CD4-positive, alpha-beta T cell (primary cell): Measurements from ENCODE around the gene LBP. TPM values are rescaled to one million over a fixed set of nuclear protein-coding genes. Genes with fewer than 3 reads are reported as not detected.

Experiments
- ATAC-seq: fragments of 200-7000 bp; cut with Tn5 transposase; one replicate; pipeline ENCODE4 v1.10.0; 2022; ENCODE audit warnings: mild to moderate bottlenecking; ENCODE audit not compliant: poor library complexity
- CTCF ChIA-PET: fragments of 350-600 bp; sonication (Branson Sonifier 250); formaldehyde crosslinking; loops from one replicate; lab custom pipeline; 2021; ENCODE audit warnings: antibody characterized with exemption, inconsistent platforms; lab: Charles Lee
- POLR2A ChIA-PET: fragments of 350-600 bp; sonication (Branson Sonifier 250); formaldehyde crosslinking; loops from one replicate; lab custom pipeline; 2021; ENCODE audit warnings: antibody characterized with exemption, inconsistent platforms; lab: Charles Lee
- DNase-seq, 14 experiments: peaks; one replicate each; pipeline ENCODE4 v3.0.0-alpha.2; 2013 to 2020; ENCODE audit warnings: mixed read lengths in 2 of 14
- H3K27ac ChIP-seq, 2 donors: one replicate each; pipeline versions ENCODE4 v1.5.1 to v1.7.0; 2013; ENCODE audit warnings: low read length in 2 of 2, low read depth in 1 of 2, mild to moderate bottlenecking in 1 of 2
- H3K27me3 ChIP-seq, 2 experiments: 1 replicate in 1 of 2; 2 replicates in 1 of 2; pipeline versions ENCODE4 v1.6.1 to v1.7.0; 2013; ENCODE audit warnings: low read length in 2 of 2, control low read depth in 1 of 2, mild to moderate bottlenecking in 1 of 2, moderate library complexity in 1 of 2; ENCODE audit not compliant: insufficient read depth in 2 of 2, control insufficient read depth in 1 of 2
- H3K36me3 ChIP-seq: one replicate; pipeline ENCODE4 v1.6.1; 2013; ENCODE audit warnings: low read length, control low read depth; ENCODE audit not compliant: insufficient read depth
- H3K4me1 ChIP-seq: one replicate; pipeline ENCODE4 v1.6.1; 2013; ENCODE audit warnings: low read length, control low read depth; ENCODE audit not compliant: insufficient read depth
- H3K4me3 ChIP-seq: one replicate; pipeline ENCODE4 v1.5.1; 2013; ENCODE audit warnings: mild to moderate bottlenecking, low read length, moderate library complexity
- H3K9me3 ChIP-seq, 2 experiments: 1 replicate in 1 of 2; 2 replicates in 1 of 2; pipeline versions ENCODE4 v1.6.1 to v1.7.0; 2013; ENCODE audit warnings: low read length in 2 of 2, mild to moderate bottlenecking in 2 of 2, control low read depth in 1 of 2, moderate library complexity in 1 of 2; ENCODE audit not compliant: control insufficient read depth in 1 of 2, insufficient read depth in 1 of 2
- H3K27ac Mint-ChIP-seq: one replicate; pipeline ENCODE4 v1.8.0; 2020; ENCODE audit warnings: mixed read lengths
- H3K27me3 Mint-ChIP-seq: one replicate; pipeline ENCODE4 v1.8.0; 2021; ENCODE audit warnings: mixed read lengths
- H3K36me3 Mint-ChIP-seq: one replicate; pipeline ENCODE4 v1.8.0; 2021; ENCODE audit warnings: low read depth, mixed read lengths
- H3K4me1 Mint-ChIP-seq: one replicate; pipeline ENCODE4 v1.8.0; 2021; ENCODE audit warnings: low read depth, mixed read lengths
- H3K4me3 Mint-ChIP-seq: one replicate; pipeline ENCODE4 v1.8.0; 2020; ENCODE audit warnings: mild to moderate bottlenecking, mixed read lengths
- H3K9me3 Mint-ChIP-seq: one replicate; pipeline ENCODE4 v1.8.0; 2020; ENCODE audit warnings: mixed read lengths
- intact Hi-C, 2 experiments: fragments of 100-400 bp; cut with DNase I in 1 of 2; cut with micrococcal nuclease in 1 of 2; formaldehyde crosslinking; loops; one replicate each; pipeline versions ENCODE4 v1.15.1 to v1.9.0; 2023 to 2025; cut with DNase I, micrococcal nuclease
- total RNA-seq, 174 experiments: library from RNA in 2 of 174; stranded (reverse) in 2 of 174; gene quantifications; one replicate each; pipeline ENCODE4 v1.2.3 and lab custom pipeline; 2021 to 2026
- TF ChIP-seq, protein P1 (sequence below): fragments of 200-600 bp; IDR thresholded peaks from one replicate; pipeline ENCODE4 v1.8.0; 2022; ENCODE audit warnings: antibody characterized with exemption, mild to moderate bottlenecking

Gene LBP
- total RNA-seq, 2 experiments from 2014 or later = not detected

- ChIA-PET POLR2A (interaction anchor here (1.9 kb wide), 1 partner anchor 9 kb away, joined by 4 read pairs; the partner anchor contains the start of gene SNHG17), CTCF (interaction anchor here (0.7 to 2.6 kb wide), 3 partner anchors 9 to 393 kb away, joined by 3 to 6 read pairs (median 5); partner anchors contain the start of genes RPRD1B, SNHG17 and TTI1)
- DNase-seq (no peak), ATAC-seq (no peak)
- Mint-ChIP-seq H3K27me3 (no peaks in the 10 kb centered on the region), H3K9me3 (no peaks in the 10 kb centered on the region), H3K4me3 (no peak overlapping the region), H3K36me3 (peaks cover 97% of the 10 kb centered on the region), H3K4me1 (peaks cover 41% of the 10 kb centered on the region), H3K27ac (no peak overlapping the region)
- H3K9me3 ChIP-seq = no peaks in the 10 kb centered on the region
- H3K36me3 ChIP-seq = peaks cover 90% of the 10 kb centered on the region
- H3K27ac ChIP-seq = no peak overlapping the region
- no peaks in the 10 kb centered on the region for H3K27me3 ChIP-seq
- intact Hi-C loops = no loop called here
- TF ChIP-seq, protein P1, sequence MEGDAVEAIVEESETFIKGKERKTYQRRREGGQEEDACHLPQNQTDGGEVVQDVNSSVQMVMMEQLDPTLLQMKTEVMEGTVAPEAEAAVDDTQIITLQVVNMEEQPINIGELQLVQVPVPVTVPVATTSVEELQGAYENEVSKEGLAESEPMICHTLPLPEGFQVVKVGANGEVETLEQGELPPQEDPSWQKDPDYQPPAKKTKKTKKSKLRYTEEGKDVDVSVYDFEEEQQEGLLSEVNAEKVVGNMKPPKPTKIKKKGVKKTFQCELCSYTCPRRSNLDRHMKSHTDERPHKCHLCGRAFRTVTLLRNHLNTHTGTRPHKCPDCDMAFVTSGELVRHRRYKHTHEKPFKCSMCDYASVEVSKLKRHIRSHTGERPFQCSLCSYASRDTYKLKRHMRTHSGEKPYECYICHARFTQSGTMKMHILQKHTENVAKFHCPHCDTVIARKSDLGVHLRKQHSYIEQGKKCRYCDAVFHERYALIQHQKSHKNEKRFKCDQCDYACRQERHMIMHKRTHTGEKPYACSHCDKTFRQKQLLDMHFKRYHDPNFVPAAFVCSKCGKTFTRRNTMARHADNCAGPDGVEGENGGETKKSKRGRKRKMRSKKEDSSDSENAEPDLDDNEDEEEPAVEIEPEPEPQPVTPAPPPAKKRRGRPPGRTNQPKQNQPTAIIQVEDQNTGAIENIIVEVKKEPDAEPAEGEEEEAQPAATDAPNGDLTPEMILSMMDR = no peak
- peaks cover 6% of the 10 kb centered on the region for H3K4me1 ChIP-seq
- H3K4me3 ChIP-seq = no peak overlapping the region
Measured at GRCh38 chr20:38426006-38426897, 80.0 kb downstream of the LBP start.

Other genes with a start within 250 kb of the LBP start
- under 1 TPM; 0.06 to 0.27 TPM for gene TGM2, start 181.2 kb upstream of the LBP start, total RNA-seq
- gene KIAA1755, start 85.7 kb upstream of the LBP start, total RNA-seq = not detected
- under 1 TPM in 1 of 2 experiments, not detected in 1; 0.14 TPM for gene BPI, start 42.3 kb upstream of the LBP start, total RNA-seq
- 10 to 100 TPM; 94.1 to 99.3 TPM for gene SNHG17, start 88.8 kb downstream of the LBP start, total RNA-seq
- 10 to 100 TPM; 30.4 to 31.9 TPM for gene RALGAPB, start 126.4 kb downstream of the LBP start, total RNA-seq
- not detected for gene ADIG, start 234.7 kb downstream of the LBP start, total RNA-seq